ENCODE results near the gene HDDC2. TPM values are rescaled to one million over a fixed set of nuclear protein-coding genes. Genes with fewer than 3 reads are reported as not detected.

Gene HDDC2
- total RNA-seq, 1 donor from 2014 or later = 55.4 TPM

- no peak overlapping the region for H3K27ac Mint-ChIP-seq (ENCODE audit: unreplicated experiment)
- H3K9me3 Mint-ChIP-seq (ENCODE audit: unreplicated experiment) = no peaks in the 10 kb centered on the region
These were observed 43.0 kb downstream of the HDDC2 start for GRCh38 chr6:125258651-125259353.

GRCh38 chr6:125257351-125257750, 44.4 kb downstream of the HDDC2 start:
- no peak for DNase-seq
- TF ChIP-seq CTCF (IDR thresholded peaks at IDR 0.05; ENCODE audit: partially characterized antibody, unreplicated experiment) = no peak
- H3K4me1 Mint-ChIP-seq (ENCODE audit: low read depth, unreplicated experiment) = no peaks in the 10 kb centered on the region
- no peaks in the 10 kb centered on the region for H3K27me3 Mint-ChIP-seq (ENCODE audit: unreplicated experiment)
- no peaks in the 10 kb centered on the region for H3K9me3 Mint-ChIP-seq (ENCODE audit: unreplicated experiment)
- H3K4me3 Mint-ChIP-seq (ENCODE audit: unreplicated experiment) = no peak overlapping the region
- H3K36me3 Mint-ChIP-seq (ENCODE audit: unreplicated experiment) = no peaks in the 10 kb centered on the region
- H3K27ac Mint-ChIP-seq (ENCODE audit: unreplicated experiment) = no peak overlapping the region

More at GRCh38 chr6:125258651-125259353, 43.0 kb downstream of the HDDC2 start:
- Mint-ChIP-seq H3K36me3 (ENCODE audit: unreplicated experiment) (no peaks in the 10 kb centered on the region), H3K4me1 (ENCODE audit: low read depth, unreplicated experiment) (no peaks in the 10 kb centered on the region), H3K27me3 (ENCODE audit: unreplicated experiment) (no peaks in the 10 kb centered on the region), H3K4me3 (ENCODE audit: unreplicated experiment) (no peak overlapping the region)
- no peak for DNase-seq
- TF ChIP-seq CTCF (IDR thresholded peaks at IDR 0.05; ENCODE audit: partially characterized antibody, unreplicated experiment) = no peak

GRCh38 chr6:125255201-125255600, 46.6 kb downstream of the HDDC2 start:
- Mint-ChIP-seq H3K4me1 (ENCODE audit: low read depth, unreplicated experiment) (no peaks in the 10 kb centered on the region), H3K27ac (ENCODE audit: unreplicated experiment) (no peak overlapping the region), H3K27me3 (ENCODE audit: unreplicated experiment) (no peaks in the 10 kb centered on the region), H3K36me3 (ENCODE audit: unreplicated experiment) (no peaks in the 10 kb centered on the region), H3K9me3 (ENCODE audit: unreplicated experiment) (no peaks in the 10 kb centered on the region), H3K4me3 (ENCODE audit: unreplicated experiment) (no peak overlapping the region)
- no peak for TF ChIP-seq CTCF (IDR thresholded peaks at IDR 0.05; ENCODE audit: partially characterized antibody, unreplicated experiment)
- no peak for DNase-seq

- H3K27ac Mint-ChIP-seq (ENCODE audit: unreplicated experiment) = no peak overlapping the region
- no peak for DNase-seq
- TF ChIP-seq CTCF (IDR thresholded peaks at IDR 0.05; ENCODE audit: partially characterized antibody, unreplicated experiment) = no peak
- H3K9me3 Mint-ChIP-seq (ENCODE audit: unreplicated experiment) = no peaks in the 10 kb centered on the region
- H3K27me3 Mint-ChIP-seq (ENCODE audit: unreplicated experiment) = no peaks in the 10 kb centered on the region
- H3K4me3 Mint-ChIP-seq (ENCODE audit: unreplicated experiment) = no peak overlapping the region
- no peaks in the 10 kb centered on the region for H3K36me3 Mint-ChIP-seq (ENCODE audit: unreplicated experiment)
- no peaks in the 10 kb centered on the region for H3K4me1 Mint-ChIP-seq (ENCODE audit: low read depth, unreplicated experiment)
These were observed 47.4 kb downstream of the HDDC2 start for GRCh38 chr6:125254321-125254720.

GRCh38 chr6:125253881-125254280, 47.9 kb downstream of the HDDC2 start:
- Mint-ChIP-seq H3K4me3 (ENCODE audit: unreplicated experiment) (no peak overlapping the region), H3K27ac (ENCODE audit: unreplicated experiment) (no peak overlapping the region), H3K4me1 (ENCODE audit: low read depth, unreplicated experiment) (no peaks in the 10 kb centered on the region), H3K36me3 (ENCODE audit: unreplicated experiment) (no peaks in the 10 kb centered on the region), H3K27me3 (ENCODE audit: unreplicated experiment) (no peaks in the 10 kb centered on the region), H3K9me3 (ENCODE audit: unreplicated experiment) (no peaks in the 10 kb centered on the region)
- TF ChIP-seq CTCF (IDR thresholded peaks at IDR 0.05; ENCODE audit: partially characterized antibody, unreplicated experiment) = no peak
- no peak for DNase-seq
